GM23248 (cell line): Measurements from ENCODE around the gene CMIP. TPM values are rescaled to one million over a fixed set of nuclear protein-coding genes. Genes with fewer than 3 reads are reported as not detected.

Source experiments
- DNase-seq: peaks from one replicate; pipeline ENCODE4 v3.0.0-alpha.2; 2015
- H2AFZ ChIP-seq: fragments of 200-600 bp; sonication (generic); 2 replicates; pipeline ENCODE4 v1.6.1; 2016; ENCODE audit warnings: antibody characterized with exemption
- H3F3A ChIP-seq: fragments of 200-600 bp; sonication (generic); 2 replicates; pipeline ENCODE4 v1.6.1; 2016; ENCODE audit warnings: mild to moderate bottlenecking, antibody characterized with exemption, mixed run types; ENCODE audit not compliant: insufficient read depth
- H3K27ac ChIP-seq: fragments of 200-600 bp; sonication (generic); 2 replicates; pipeline ENCODE4 v1.5.1; 2016; ENCODE audit warnings: mild to moderate bottlenecking
- H3K27me3 ChIP-seq: fragments of 200-600 bp; sonication (generic); replicated peaks from 2 replicates; pipeline ENCODE4 v1.6.1; 2016; ENCODE audit warnings: mild to moderate bottlenecking; ENCODE audit not compliant: insufficient read depth
- H3K36me3 ChIP-seq: fragments of 200-600 bp; sonication (generic); 2 replicates; pipeline ENCODE4 v1.6.1; 2016; ENCODE audit warnings: low read depth, mild to moderate bottlenecking
- H3K4me1 ChIP-seq: fragments of 200-600 bp; sonication (generic); 2 replicates; pipeline ENCODE4 v1.6.1; 2016; ENCODE audit warnings: mild to moderate bottlenecking; ENCODE audit not compliant: insufficient read depth
- H3K4me2 ChIP-seq: fragments of 200-600 bp; sonication (generic); one replicate; pipeline ENCODE4 v1.6.1; 2016; ENCODE audit warnings: mild to moderate bottlenecking; ENCODE audit not compliant: unreplicated experiment
- H3K4me3 ChIP-seq: fragments of 200-600 bp; sonication (generic); 2 replicates; pipeline ENCODE4 v1.5.1; 2016; ENCODE audit warnings: mild to moderate bottlenecking
- H3K79me2 ChIP-seq: fragments of 200-600 bp; sonication (generic); 2 replicates; pipeline ENCODE4 v1.6.1; 2016; ENCODE audit warnings: mild to moderate bottlenecking; ENCODE audit not compliant: insufficient read depth
- H3K9ac ChIP-seq: fragments of 200-600 bp; sonication (generic); 2 replicates; pipeline ENCODE4 v1.6.1; 2016; ENCODE audit warnings: mild to moderate bottlenecking
- H3K9me2 ChIP-seq: fragments of 200-600 bp; sonication (generic); 2 replicates; pipeline ENCODE4 v1.6.1; 2016; ENCODE audit warnings: mixed run types, mild to moderate bottlenecking, moderate library complexity; ENCODE audit not compliant: insufficient read depth
- H3K9me3 ChIP-seq: fragments of 200-600 bp; sonication (generic); one replicate; pipeline ENCODE4 v1.6.1; 2017; ENCODE audit warnings: low read depth
- H4K20me1 ChIP-seq: fragments of 200-600 bp; sonication (generic); 2 replicates; pipeline ENCODE4 v1.6.0; 2016; ENCODE audit not compliant: insufficient read depth
- EZH2 ChIP-seq: fragments of 200-600 bp; sonication (generic); IDR thresholded peaks from 2 replicates; pipeline ENCODE4 v1.6.1; 2018; ENCODE audit warnings: antibody characterized with exemption, mild to moderate bottlenecking; ENCODE audit not compliant: insufficient read depth, poor library complexity, severe bottlenecking
- EZH2phosphoT487 ChIP-seq: fragments of 200-600 bp; sonication (generic); IDR thresholded peaks from 2 replicates; pipeline ENCODE4 v1.6.1; 2018; ENCODE audit warnings: antibody characterized with exemption, moderate library complexity, mild to moderate bottlenecking, low read depth; ENCODE audit not compliant: insufficient read depth
- WGBS, 2 experiments: methylation state at CpG; one replicate each; pipeline ENCODE4 v1.1.6; 2015 to 2017; ENCODE audit warnings: low lambda C conversion rate in 2 of 2, low coverage in 1 of 2; ENCODE audit errors: missing lambda C conversion rate in 2 of 2; 5-methylcytosine and 5-hydroxymethylcytosine counted together
- in situ Hi-C: fragments of 300-500 bp; cut with MboI; formaldehyde crosslinking; loops from 2 replicates; pipeline ENCODE4 v1.15.0; 2020
- polyA plus RNA-seq: library from polyadenylated mRNA; unstranded; fragments of >200 nt; fragmentation: Nextera tagmentation; extraction: Ambion mirVana; gene quantifications from 2 replicates; pipeline ENCODE4 v1.2.1, GENCODE V29; 2016
- total RNA-seq: library from RNA; depleted of rRNA; stranded (reverse); fragments of >200 nt; shearing (Covaris generic); gene quantifications from 2 replicates; pipeline ENCODE4 v1.2.3, GENCODE V29; 2014

Gene CMIP
- total and polyA plus RNA-seq, 2 experiments from 2014 or later = 1.5 to 9.5 TPM

GRCh38 chr16:81405702-81406113 lies 38.9 kb upstream of the CMIP start:
- TF ChIP-seq EZH2phosphoT487 (no peak), EZH2 (no peak)
- in situ Hi-C loops = loop anchor here (10.0 kb wide), 1 partner anchor 319 kb away; no protein-coding TSS in a partner anchor
- no peak overlapping the region for H3K9ac ChIP-seq

DNA sequence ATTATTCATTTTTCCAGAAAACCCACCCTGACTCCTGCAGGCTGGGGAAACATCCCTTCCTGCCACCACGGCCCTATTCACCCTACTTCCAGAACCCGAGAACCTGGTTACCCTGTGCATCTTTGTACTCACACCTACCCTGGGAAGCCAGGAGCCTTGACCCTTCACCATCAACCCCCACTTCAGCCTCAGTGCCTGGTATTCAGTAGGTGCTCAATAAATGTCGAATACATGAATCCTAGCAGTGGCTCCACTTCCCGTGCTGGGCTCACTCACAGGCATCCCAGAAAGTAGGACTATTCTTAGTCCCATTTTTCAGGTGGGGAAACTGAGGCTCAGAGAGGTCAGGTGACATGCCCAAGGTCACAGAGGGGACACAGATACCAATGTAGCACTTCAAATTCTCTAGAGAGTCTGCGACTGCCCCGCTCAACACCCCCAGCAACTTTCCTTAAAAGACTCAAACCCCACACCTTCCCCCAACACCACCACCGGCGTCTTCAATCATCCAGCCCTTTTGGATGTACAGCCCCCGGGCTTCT lies 36.1 kb upstream of the CMIP start:
- no peak overlapping the region for H3K4me3 ChIP-seq
- no peak overlapping the region for H3K4me2 ChIP-seq
- no peaks in the 10 kb centered on the region for H3K79me2 ChIP-seq
- in situ Hi-C loops = loop anchor here (10.0 kb wide), 1 partner anchor 316 kb away; no protein-coding TSS in a partner anchor
- peaks cover 16% of the 10 kb centered on the region for H3F3A ChIP-seq
- no peak overlapping the region for H3K9ac ChIP-seq
- no peak overlapping the region for H3K27ac ChIP-seq
- H3K4me1 ChIP-seq = 0 out of 2 replicates have a peak, but pooled peaks cover 9% of the 10 kb centered on the region
- H3K9me2 ChIP-seq = no peaks in the 10 kb centered on the region
- 83 to 87% methylated on average over 9 of the region's 9 CpGs for WGBS, 2 experiments
- TF ChIP-seq EZH2phosphoT487 (no peak), EZH2 (no peak)
- H3K9me3 ChIP-seq = no peaks in the 10 kb centered on the region
- H3K27me3 ChIP-seq = no peaks in the 10 kb centered on the region
- H2AFZ ChIP-seq = no peak overlapping the region
- no peaks in the 10 kb centered on the region for H3K36me3 ChIP-seq
- no peak for DNase-seq
- no peaks in the 10 kb centered on the region for H4K20me1 ChIP-seq

More at GRCh38 chr16:81405702-81406113, 38.9 kb upstream of the CMIP start:
- 54 to 58% methylated on average over 11 of the region's 11 CpGs for WGBS, 2 experiments
- Histone ChIP-seq H3F3A (peaks cover 16% of the 10 kb centered on the region), H3K4me3 (no peak overlapping the region), H3K27ac (peak overlapping the region; percentile 47), H3K27me3 (no peaks in the 10 kb centered on the region), H3K4me2 (no peak overlapping the region), H3K36me3 (no peaks in the 10 kb centered on the region), H3K9me3 (no peaks in the 10 kb centered on the region), H3K9me2 (no peaks in the 10 kb centered on the region), H3K4me1 (0 out of 2 replicates have a peak, but pooled peaks cover 9% of the 10 kb centered on the region), H2AFZ (no peak overlapping the region), H3K79me2 (no peaks in the 10 kb centered on the region), H4K20me1 (no peaks in the 10 kb centered on the region)
- DNase-seq = peak; percentile 89

- no peaks in the 10 kb centered on the region for H3K9me2 ChIP-seq
- H3F3A ChIP-seq = peaks cover 16% of the 10 kb centered on the region
- H3K4me2 ChIP-seq = no peak overlapping the region
- H4K20me1 ChIP-seq = no peaks in the 10 kb centered on the region
- no peak overlapping the region for H3K4me3 ChIP-seq
- in situ Hi-C loops = loop anchor here (10.0 kb wide), 1 partner anchor 316 kb away; no protein-coding TSS in a partner anchor
- no peaks in the 10 kb centered on the region for H3K36me3 ChIP-seq
- no peak overlapping the region for H3K9ac ChIP-seq
- H3K27me3 ChIP-seq = no peaks in the 10 kb centered on the region
- no peak for DNase-seq
- no peak overlapping the region for H3K27ac ChIP-seq
- H3K9me3 ChIP-seq = no peaks in the 10 kb centered on the region
- 0 out of 2 replicates have a peak, but pooled peaks cover 9% of the 10 kb centered on the region for H3K4me1 ChIP-seq
- 81% methylated on average over 13 of the region's 13 CpGs for WGBS, 2 experiments
- H2AFZ ChIP-seq = no peak overlapping the region
- no peak for TF ChIP-seq EZH2phosphoT487
- H3K79me2 ChIP-seq = no peaks in the 10 kb centered on the region
These were observed 35.5 kb upstream of the CMIP start for GRCh38 chr16:81409016-81409556.

- H3F3A ChIP-seq = peaks cover 2% of the 10 kb centered on the region; the same call in 1 of the 2 replicates
- H3K79me2 ChIP-seq = no peaks in the 10 kb centered on the region
- no peak overlapping the region for H2AFZ ChIP-seq
- H3K27me3 ChIP-seq = no peaks in the 10 kb centered on the region
- no peak overlapping the region for H3K4me2 ChIP-seq
- no peak overlapping the region for H3K27ac ChIP-seq
- 0 out of 2 replicates have a peak, but pooled peaks cover 6% of the 10 kb centered on the region for H3K4me1 ChIP-seq
- WGBS, 2 experiments = 51 to 59% methylated on average over 8 to 10 of the region's 10 CpGs
- TF ChIP-seq EZH2phosphoT487 (no peak), EZH2 (no peak)
- H3K4me3 ChIP-seq = no peak overlapping the region
- DNase-seq = no peak
- in situ Hi-C loops = no loop called here
- H3K9me2 ChIP-seq = no peaks in the 10 kb centered on the region
- H3K36me3 ChIP-seq = no peaks in the 10 kb centered on the region
- H3K9me3 ChIP-seq = no peaks in the 10 kb centered on the region
- no peaks in the 10 kb centered on the region for H4K20me1 ChIP-seq
- no peak overlapping the region for H3K9ac ChIP-seq
These were observed 33.8 kb upstream of the CMIP start for GRCh38 chr16:81410643-81411293.
